ENCODE data around the gene OR6A2. TPM values are rescaled to one million over a fixed set of nuclear protein-coding genes. Genes with fewer than 3 reads are reported as not detected.
"Not testable (repeated sequence)": the region's sequence is repeated elsewhere in the genome, so short reads cannot be mapped to it uniquely, and the experiment has no call there.

OR6A2 gene
- total RNA-seq, 2 experiments from 2014 or later, result not detected

DNA sequence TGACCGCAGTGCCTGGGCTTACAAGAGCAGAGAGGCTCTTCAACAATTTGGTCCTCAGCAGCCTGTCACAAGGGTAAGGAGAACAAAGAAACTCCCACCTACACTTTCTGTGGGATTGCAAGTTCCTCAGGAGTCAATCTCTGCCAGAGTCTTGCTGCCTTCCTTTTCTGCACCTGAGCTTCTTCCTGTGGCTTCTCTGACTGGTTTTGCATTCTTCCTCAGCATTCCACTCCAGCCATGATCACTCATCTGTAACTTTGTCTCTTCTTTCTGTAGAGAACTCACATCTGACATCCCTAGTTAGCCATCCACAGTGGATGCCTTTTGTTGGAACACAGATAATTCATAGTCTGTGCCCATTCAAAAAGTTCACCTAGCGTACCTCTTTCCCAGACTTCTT is 14.2 kb upstream of the OR6A2 start:
- Histone ChIP-seq H3K27me3 (ENCODE audit: control insufficient read depth in 1 of 2, insufficient read depth in 2 of 2, low read length in 2 of 2) (no peaks in the 10 kb centered on the region), H3K4me1 (ENCODE audit: insufficient read depth, low read length) (peaks cover 4% of the 10 kb centered on the region), H3K36me3 (ENCODE audit: insufficient read depth, low read length) (no peaks in the 10 kb centered on the region), H3K4me3 (ENCODE audit: low read length) (no peak overlapping the region), H3K27ac (ENCODE audit: low read depth in 1 of 2, low read length in 2 of 2) (no peak overlapping the region), H3K9me3 (ENCODE audit: control insufficient read depth in 1 of 2, insufficient read depth in 1 of 2, low read length in 2 of 2) (peaks cover 0 to 8% of the 10 kb centered on the region in 2 experiments)
- Mint-ChIP-seq H3K36me3 (ENCODE audit: low read depth) (no peaks in the 10 kb centered on the region), H3K27me3 (peaks cover 38% of the 10 kb centered on the region), H3K27ac (no peak overlapping the region), H3K4me1 (ENCODE audit: low read depth) (no peaks in the 10 kb centered on the region), H3K9me3 (no peaks in the 10 kb centered on the region), H3K4me3 (no peak overlapping the region)
- ATAC-seq (ENCODE audit: poor library complexity) (no peak), DNase-seq (no peak)
- POLR2A ChIA-PET, result no interaction called here
- intact Hi-C loops (cut with DNase I, micrococcal nuclease), result loop anchor here (2.0 to 5.0 kb wide), 3 partner anchors 629 to 881 kb away; no protein-coding TSS in a partner anchor
- CTCF ChIA-PET, result interaction anchor here (2.3 kb wide), 1 partner anchor 13 kb away, joined by 9 read pairs; no protein-coding TSS in a partner anchor
- TF ChIP-seq, protein P1, sequence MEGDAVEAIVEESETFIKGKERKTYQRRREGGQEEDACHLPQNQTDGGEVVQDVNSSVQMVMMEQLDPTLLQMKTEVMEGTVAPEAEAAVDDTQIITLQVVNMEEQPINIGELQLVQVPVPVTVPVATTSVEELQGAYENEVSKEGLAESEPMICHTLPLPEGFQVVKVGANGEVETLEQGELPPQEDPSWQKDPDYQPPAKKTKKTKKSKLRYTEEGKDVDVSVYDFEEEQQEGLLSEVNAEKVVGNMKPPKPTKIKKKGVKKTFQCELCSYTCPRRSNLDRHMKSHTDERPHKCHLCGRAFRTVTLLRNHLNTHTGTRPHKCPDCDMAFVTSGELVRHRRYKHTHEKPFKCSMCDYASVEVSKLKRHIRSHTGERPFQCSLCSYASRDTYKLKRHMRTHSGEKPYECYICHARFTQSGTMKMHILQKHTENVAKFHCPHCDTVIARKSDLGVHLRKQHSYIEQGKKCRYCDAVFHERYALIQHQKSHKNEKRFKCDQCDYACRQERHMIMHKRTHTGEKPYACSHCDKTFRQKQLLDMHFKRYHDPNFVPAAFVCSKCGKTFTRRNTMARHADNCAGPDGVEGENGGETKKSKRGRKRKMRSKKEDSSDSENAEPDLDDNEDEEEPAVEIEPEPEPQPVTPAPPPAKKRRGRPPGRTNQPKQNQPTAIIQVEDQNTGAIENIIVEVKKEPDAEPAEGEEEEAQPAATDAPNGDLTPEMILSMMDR (IDR thresholded peaks at IDR 0.05), result no peak

DNA sequence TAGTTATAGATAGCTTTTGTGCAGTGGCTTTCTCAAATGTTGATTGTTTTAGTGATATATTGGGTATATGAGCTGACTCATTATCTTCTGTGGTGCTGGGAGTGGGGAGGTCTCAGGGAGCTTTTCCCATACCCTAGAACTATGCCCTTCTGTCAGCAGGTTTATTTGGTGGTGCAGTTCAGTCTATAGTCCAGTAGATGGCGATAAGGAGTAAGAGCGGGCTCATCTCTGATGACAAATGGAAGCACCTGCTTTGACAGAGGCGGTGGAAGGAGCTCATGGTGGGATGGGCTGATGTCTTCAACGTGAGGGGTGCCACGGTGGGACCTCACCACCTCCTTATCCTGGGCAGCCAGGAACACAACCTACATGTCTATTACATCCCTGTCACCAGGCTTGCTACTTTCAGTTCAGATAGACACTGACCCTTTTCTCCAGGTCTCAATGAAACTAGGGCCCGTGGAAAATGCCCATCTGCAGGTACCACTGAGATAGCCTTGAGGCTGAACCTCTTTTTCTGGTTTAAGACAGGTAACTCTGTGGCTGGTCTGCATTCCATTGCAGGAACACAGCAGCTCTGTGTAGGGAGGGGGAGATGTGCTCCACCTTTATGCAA is 13.0 kb upstream of the OR6A2 start:
- H3K27ac Mint-ChIP-seq, result no peak overlapping the region
- Histone ChIP-seq H3K36me3 (ENCODE audit: insufficient read depth, low read length) (no peaks in the 10 kb centered on the region), H3K27me3 (ENCODE audit: control insufficient read depth in 1 of 2, insufficient read depth in 2 of 2, low read length in 2 of 2) (no peaks in the 10 kb centered on the region), H3K4me1 (ENCODE audit: insufficient read depth, low read length) (peaks cover 4% of the 10 kb centered on the region), H3K27ac (ENCODE audit: low read depth in 1 of 2, low read length in 2 of 2) (no peak overlapping the region), H3K4me3 (ENCODE audit: low read length) (no peak overlapping the region), H3K9me3 (ENCODE audit: control insufficient read depth in 1 of 2, insufficient read depth in 1 of 2, low read length in 2 of 2) (no peaks in the 10 kb centered on the region)
- DNase-seq (peak in 9 of 14 experiments; percentile 1 to 68 (median 18)), ATAC-seq (ENCODE audit: poor library complexity) (peak; percentile 88)
- H3K4me1 Mint-ChIP-seq (ENCODE audit: low read depth), result no peaks in the 10 kb centered on the region
- ChIA-PET CTCF (interaction anchor here (0.9 to 2.3 kb wide), 5 partner anchors 9 to 32 kb away, joined by 3 to 9 read pairs (median 5); partner anchors contain the start of gene OR6A2), POLR2A (no interaction called here)
- H3K27me3 Mint-ChIP-seq, result peaks cover 49% of the 10 kb centered on the region
- intact Hi-C loops (cut with DNase I, micrococcal nuclease), result loop anchor here (2.0 to 5.0 kb wide), 3 partner anchors 630 to 882 kb away; no protein-coding TSS in a partner anchor
- no peaks in the 10 kb centered on the region for H3K9me3 Mint-ChIP-seq
- no peaks in the 10 kb centered on the region for H3K36me3 Mint-ChIP-seq (ENCODE audit: low read depth)
- TF ChIP-seq, protein P1 (IDR thresholded peaks at IDR 0.05), result peak; percentile 91
- no peak overlapping the region for H3K4me3 Mint-ChIP-seq

DNA sequence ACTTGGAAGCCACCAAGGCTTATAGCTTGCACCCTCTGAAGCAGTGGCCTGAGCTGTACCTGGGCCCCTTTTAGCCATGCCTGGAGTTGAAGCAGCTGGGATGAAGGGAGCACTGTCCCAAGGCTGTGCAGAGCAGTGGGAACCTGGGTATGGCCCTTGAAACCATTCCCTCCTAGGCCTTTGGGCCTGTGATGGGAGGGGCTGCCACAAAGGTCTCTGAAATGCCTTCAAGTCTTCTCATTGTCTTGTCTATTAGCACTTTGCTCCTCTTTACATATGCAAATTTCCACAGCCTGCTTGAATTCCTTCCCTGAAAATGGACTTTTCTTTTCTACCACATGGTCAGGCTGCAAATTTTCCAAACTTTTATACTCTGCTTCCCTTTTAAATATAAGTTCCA is 1.6 kb upstream of the OR6A2 start:
- ATAC-seq (ENCODE audit: poor library complexity); DNase-seq; H3K27me3 Mint-ChIP-seq; POLR2A ChIA-PET; H3K27ac Mint-ChIP-seq; H3K4me3 Mint-ChIP-seq; CTCF ChIA-PET; H3K27ac ChIP-seq (ENCODE audit: low read depth in 1 of 2, low read length in 2 of 2); H3K4me1 Mint-ChIP-seq (ENCODE audit: low read depth); intact Hi-C loops (cut with DNase I, micrococcal nuclease); H3K27me3 ChIP-seq (ENCODE audit: control insufficient read depth in 1 of 2, insufficient read depth in 2 of 2, low read length in 2 of 2); H3K9me3 ChIP-seq (ENCODE audit: control insufficient read depth in 1 of 2, insufficient read depth in 1 of 2, low read length in 2 of 2); H3K4me3 ChIP-seq (ENCODE audit: low read length); H3K36me3 ChIP-seq (ENCODE audit: insufficient read depth, low read length); H3K9me3 Mint-ChIP-seq; H3K4me1 ChIP-seq (ENCODE audit: insufficient read depth, low read length); H3K36me3 Mint-ChIP-seq (ENCODE audit: low read depth): not testable (repeated sequence)

DNA sequence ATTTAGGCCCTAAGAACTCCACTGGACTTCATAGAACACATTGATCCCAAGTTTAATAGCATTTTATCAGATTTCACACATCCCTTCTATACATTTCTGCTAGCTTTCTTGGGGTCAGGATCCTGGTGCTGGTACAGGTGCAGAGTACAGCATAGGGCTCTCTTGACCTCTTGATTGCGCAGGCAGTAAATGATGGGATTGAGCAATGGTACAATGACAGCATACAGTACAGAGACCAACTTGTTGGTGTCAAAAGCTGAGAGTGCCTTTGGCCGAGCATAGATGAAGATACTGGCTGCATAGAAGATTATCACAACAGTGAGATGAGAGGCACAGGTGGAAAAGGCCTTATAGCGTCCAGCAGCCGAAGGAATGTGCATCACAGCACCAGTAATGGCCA is 4.8 kb downstream of the OR6A2 start:
- no peak for ATAC-seq (ENCODE audit: poor library complexity)
- POLR2A ChIA-PET, result no interaction called here
- H3K27me3 ChIP-seq (ENCODE audit: control insufficient read depth in 1 of 2, insufficient read depth in 2 of 2, low read length in 2 of 2), result no peaks in the 10 kb centered on the region
- no peak overlapping the region for H3K27ac ChIP-seq (ENCODE audit: low read depth in 1 of 2, low read length in 2 of 2)
- H3K4me3 ChIP-seq (ENCODE audit: low read length), result no peak overlapping the region
- no peak overlapping the region for H3K27ac Mint-ChIP-seq
- H3K9me3 Mint-ChIP-seq, result no peaks in the 10 kb centered on the region
- H3K27me3 Mint-ChIP-seq, result no peaks in the 10 kb centered on the region
- TF ChIP-seq, protein P1 (IDR thresholded peaks at IDR 0.05), result no peak
- no peaks in the 10 kb centered on the region for H3K36me3 Mint-ChIP-seq (ENCODE audit: low read depth)
- H3K4me1 Mint-ChIP-seq (ENCODE audit: low read depth), result no peaks in the 10 kb centered on the region
- intact Hi-C loops (cut with DNase I, micrococcal nuclease), result no loop called here
- H3K9me3 ChIP-seq (ENCODE audit: control insufficient read depth in 1 of 2, insufficient read depth in 1 of 2, low read length in 2 of 2), result no peaks in the 10 kb centered on the region
- H3K36me3 ChIP-seq (ENCODE audit: insufficient read depth, low read length), result no peaks in the 10 kb centered on the region
- no peaks in the 10 kb centered on the region for H3K4me1 ChIP-seq (ENCODE audit: insufficient read depth, low read length)
- DNase-seq, result no peak
- H3K4me3 Mint-ChIP-seq, result no peak overlapping the region
- CTCF ChIA-PET, result no interaction called here
